Stimulated activated effector memory CD8-positive, alpha-beta T cell treated with anti-CD3 and anti-CD28 coated beads, Interleukin-12 subunit alpha, Interleukin-12 subunit beta, amount 100 ng/mL, for 72 hours (primary cell): ENCODE data around the gene ZNF264.

Source experiments
- ATAC-seq: fragments of 150-1000 bp; cut with Tn5 transposase; 2 replicates; pipeline ENCODE4 v1.10.0; 2021
- DNase-seq, 2 donors: peaks; one replicate each; pipeline ENCODE4 v3.0.0; 2021 to 2022; ENCODE audit warnings: low spot score in 2 of 2
- H3K27ac Mint-ChIP-seq: one replicate; pipeline ENCODE4 v1.8.0; 2022; ENCODE audit warnings: mild to moderate bottlenecking, mixed read lengths
- H3K36me3 Mint-ChIP-seq: one replicate; pipeline ENCODE4 v1.8.0; 2022; ENCODE audit warnings: mild to moderate bottlenecking, mixed read lengths
- H3K4me1 Mint-ChIP-seq: one replicate; pipeline ENCODE4 v1.8.0; 2022; ENCODE audit warnings: mixed read lengths
- H3K4me3 Mint-ChIP-seq: one replicate; pipeline ENCODE4 v1.8.0; 2022; ENCODE audit warnings: mild to moderate bottlenecking, mixed read lengths
- H3K9me3 Mint-ChIP-seq: one replicate; pipeline ENCODE4 v1.8.0; 2022; ENCODE audit warnings: mixed read lengths

Gene ZNF264

GRCh38 chr19:57271280-57271679, 80.0 kb downstream of the ZNF264 start:
- no peak overlapping the region for H3K27ac Mint-ChIP-seq
- peaks cover 3% of the 10 kb centered on the region for H3K9me3 Mint-ChIP-seq
- H3K36me3 Mint-ChIP-seq: peaks cover 25% of the 10 kb centered on the region
- ATAC-seq (no peak), DNase-seq (peak in 1 of 2 donors; percentile 36)
- peaks cover 14% of the 10 kb centered on the region for H3K4me1 Mint-ChIP-seq
- H3K4me3 Mint-ChIP-seq: no peak overlapping the region
